Fibroblast of lung (primary cell): ENCODE data around the gene TBX3. TPM values are rescaled to one million over a fixed set of nuclear protein-coding genes. Genes with fewer than 3 reads are reported as not detected.

Source experiments
- DNase-seq, 2 donors: peaks; one replicate each; pipeline versions ENCODE4 v3.0.0 to v3.0.0-alpha.2; 2010; ENCODE audit warnings: low read depth in 2 of 2
- H2AFZ ChIP-seq: 2 replicates; pipeline ENCODE4 v1.5.1; 2012; ENCODE audit warnings: low read length, control low read depth, inconsistent platforms
- H3K27ac ChIP-seq: 2 replicates; pipeline ENCODE4 v1.5.1; 2011; ENCODE audit warnings: low read length, control low read depth; ENCODE audit not compliant: insufficient read depth
- H3K27me3 ChIP-seq: 2 replicates; pipeline ENCODE4 v1.5.1; 2011; ENCODE audit warnings: mild to moderate bottlenecking, low read length; ENCODE audit not compliant: control insufficient read depth, insufficient read depth
- H3K36me3 ChIP-seq: 2 replicates; pipeline ENCODE4 v1.5.1; 2011; ENCODE audit warnings: low read length; ENCODE audit not compliant: control insufficient read depth, insufficient read depth
- H3K4me1 ChIP-seq: 2 replicates; pipeline ENCODE4 v1.5.1; 2011; ENCODE audit warnings: low read length; ENCODE audit not compliant: control insufficient read depth, insufficient read depth; ENCODE audit errors: extremely low read depth
- H3K4me2 ChIP-seq: 2 replicates; pipeline ENCODE4 v1.5.1; 2011; ENCODE audit warnings: low read length, control low read depth; ENCODE audit not compliant: insufficient read depth; ENCODE audit errors: extremely low read depth
- H3K4me3 ChIP-seq, 4 experiments: fragments of 200-600 bp in 1 of 4; sonication (generic) in 1 of 4; replicated peaks in 1 of 4; 2 replicates each; pipeline ENCODE4 v1.5.1; 2011 to 2016; ENCODE audit warnings: low read length in 4 of 4, low read depth in 3 of 4, mild to moderate bottlenecking in 3 of 4, control low read depth in 2 of 4, inconsistent platforms in 1 of 4, mixed read lengths in 1 of 4; ENCODE audit not compliant: insufficient read depth in 1 of 4; ENCODE audit errors: control extremely low read depth in 1 of 4
- H3K79me2 ChIP-seq: 2 replicates; pipeline ENCODE4 v1.5.1; 2012; ENCODE audit warnings: mild to moderate bottlenecking, low read length, inconsistent platforms; ENCODE audit not compliant: control insufficient read depth, insufficient read depth
- H3K9ac ChIP-seq: 2 replicates; pipeline ENCODE4 v1.5.1; 2011; ENCODE audit warnings: mild to moderate bottlenecking, low read length, control low read depth; ENCODE audit not compliant: insufficient read depth
- H3K9me3 ChIP-seq: 2 replicates; pipeline ENCODE4 v1.5.1; 2012; ENCODE audit warnings: low read depth, low read length; ENCODE audit not compliant: control insufficient read depth, insufficient read depth
- H4K20me1 ChIP-seq: 2 replicates; pipeline ENCODE4 v1.5.1; 2011; ENCODE audit warnings: low read length; ENCODE audit not compliant: control insufficient read depth, insufficient read depth; ENCODE audit errors: extremely low read depth
- CTCF ChIP-seq, 2 donors: IDR thresholded peaks in 1 of 2; conservative IDR thresholded peaks in 1 of 2; 1 replicate in 1 of 2; 2 replicates in 1 of 2; pipeline ENCODE4 v1.5.1; 2011 to 2012; ENCODE audit warnings: low read length in 2 of 2, control low read depth in 1 of 2, inconsistent platforms in 1 of 2, low read depth in 1 of 2, mild to moderate bottlenecking in 1 of 2
- EZH2 ChIP-seq: IDR thresholded peaks from 2 replicates; pipeline ENCODE4 v1.5.1; 2012; ENCODE audit warnings: low read length, control low read depth, mild to moderate bottlenecking; ENCODE audit errors: missing control alignments
- polyA plus RNA-seq, 2 donors: library from polyadenylated mRNA; depleted of rRNA in 1 of 2; stranded (reverse) in 1 of 2; unstranded in 1 of 2; fragments of >200 nt; gene quantifications; 2 replicates each; pipeline ENCODE4 v1.2.1, GENCODE V29; 2011 to 2012; ENCODE audit warnings: missing spikeins in 1 of 2
- total RNA-seq: library from RNA; depleted of rRNA; stranded (reverse); fragments of >200 nt; gene quantifications from 2 replicates; pipeline ENCODE4 v1.2.1, GENCODE V29; 2014

The TBX3 gene
- total and polyA plus RNA-seq, 2 donors (not counting 1 experiment from before 2014, with no cell fraction given): 19.9 to 66.4 TPM

GRCh38 chr12:114713466-114714215 lies 29.7 kb upstream of the TBX3 start:
- H3K36me3 ChIP-seq: no peaks in the 10 kb centered on the region
- no peaks in the 10 kb centered on the region for H3K4me1 ChIP-seq
- TF ChIP-seq CTCF (conservative IDR thresholded peaks at IDR 0.05 in 1 of 2, IDR thresholded peaks at IDR 0.05 in 1 of 2; ENCODE audit: low read depth in 1 of 2, low read length in 2 of 2) (no peak), EZH2 (no peak)
- no peaks in the 10 kb centered on the region for H3K27me3 ChIP-seq
- no peaks in the 10 kb centered on the region for H4K20me1 ChIP-seq
- no peaks in the 10 kb centered on the region for H3K9me3 ChIP-seq
- no peak for DNase-seq
- no peak overlapping the region for H3K9ac ChIP-seq
- H3K79me2 ChIP-seq: no peaks in the 10 kb centered on the region
- H2AFZ ChIP-seq: no peak overlapping the region
- no peak overlapping the region for H3K27ac ChIP-seq
- H3K4me2 ChIP-seq: no peak overlapping the region
- H3K4me3 ChIP-seq: no peak overlapping the region

GRCh38 chr12:114711689-114712152 lies 27.7 kb upstream of the TBX3 start:
- Histone ChIP-seq H3K36me3 (no peaks in the 10 kb centered on the region), H3K27me3 (no peaks in the 10 kb centered on the region), H3K4me1 (no peaks in the 10 kb centered on the region), H3K79me2 (no peaks in the 10 kb centered on the region), H4K20me1 (no peaks in the 10 kb centered on the region), H3K27ac (no peak overlapping the region), H3K4me3 (no peak overlapping the region), H3K9ac (no peak overlapping the region), H3K4me2 (no peak overlapping the region), H3K9me3 (no peaks in the 10 kb centered on the region), H2AFZ (no peak overlapping the region)
- DNase-seq: no peak
- TF ChIP-seq CTCF (conservative IDR thresholded peaks at IDR 0.05 in 1 of 2, IDR thresholded peaks at IDR 0.05 in 1 of 2; ENCODE audit: low read depth in 1 of 2, low read length in 2 of 2): no peak
- no peak for TF ChIP-seq EZH2

- H3K4me1 ChIP-seq: no peaks in the 10 kb centered on the region
- H3K9ac ChIP-seq: no peak overlapping the region
- H3K27ac ChIP-seq: no peak overlapping the region
- TF ChIP-seq EZH2 (no peak), CTCF (conservative IDR thresholded peaks at IDR 0.05 in 1 of 2, IDR thresholded peaks at IDR 0.05 in 1 of 2; ENCODE audit: low read depth in 1 of 2, low read length in 2 of 2) (no peak)
- no peaks in the 10 kb centered on the region for H4K20me1 ChIP-seq
- H3K79me2 ChIP-seq: no peaks in the 10 kb centered on the region
- H3K27me3 ChIP-seq: no peaks in the 10 kb centered on the region
- no peaks in the 10 kb centered on the region for H3K36me3 ChIP-seq
- no peak for DNase-seq
- H3K9me3 ChIP-seq: no peaks in the 10 kb centered on the region
- no peak overlapping the region for H3K4me3 ChIP-seq
- no peak overlapping the region for H3K4me2 ChIP-seq
- H2AFZ ChIP-seq: no peak overlapping the region
Observed at GRCh38 chr12:114710151-114710550, 26.2 kb upstream of the TBX3 start.
